Common myeloid progenitor, CD34-positive (primary cell): ENCODE data around the gene MAN2A1.

Experiments used
- CTCF ChIA-PET: fragments of 350-600 bp; sonication (Branson Sonifier 250); formaldehyde crosslinking; loops from one replicate; lab custom pipeline; 2021; ENCODE audit warnings: antibody characterized with exemption; lab: Charles Lee
- POLR2A ChIA-PET: fragments of 350-600 bp; sonication (Branson Sonifier 250); formaldehyde crosslinking; loops from one replicate; lab custom pipeline; 2021; ENCODE audit warnings: antibody characterized with exemption; lab: Charles Lee
- DNase-seq, 3 donors: peaks; one replicate each; pipeline versions ENCODE4 v3.0.0 to v3.0.0-alpha.2; 2013
- H3K27ac ChIP-seq, 2 experiments: 1 replicate in 1 of 2; 2 replicates in 1 of 2; pipeline ENCODE4 v1.7.0; 2013; ENCODE audit warnings: inconsistent platforms in 2 of 2, low read length in 2 of 2, mild to moderate bottlenecking in 2 of 2, low read depth in 1 of 2, moderate library complexity in 1 of 2; ENCODE audit not compliant: severe bottlenecking in 2 of 2, insufficient read depth in 1 of 2, poor library complexity in 1 of 2
- H3K27me3 ChIP-seq, 5 experiments: replicated peaks in 2 of 5; 1 replicate in 3 of 5; 2 replicates in 2 of 5; pipeline versions ENCODE4 v1.6.1 to v1.7.0; 2013; ENCODE audit warnings: low read length in 4 of 5, mild to moderate bottlenecking in 2 of 5, moderate library complexity in 2 of 5, inconsistent platforms in 1 of 5; ENCODE audit not compliant: insufficient read depth in 5 of 5, control insufficient read depth in 4 of 5
- H3K36me3 ChIP-seq, 4 experiments: 1 replicate in 2 of 4; 2 replicates in 2 of 4; pipeline versions ENCODE4 v1.6.1 to v1.7.0; 2013; ENCODE audit warnings: low read length in 3 of 4, control low read depth in 1 of 4, mild to moderate bottlenecking in 1 of 4; ENCODE audit not compliant: control insufficient read depth in 4 of 4, insufficient read depth in 4 of 4
- H3K4me1 ChIP-seq, 4 experiments: 1 replicate in 3 of 4; 2 replicates in 1 of 4; pipeline versions ENCODE4 v1.6.1 to v1.7.1; 2013; ENCODE audit warnings: low read length in 3 of 4, mild to moderate bottlenecking in 3 of 4, control low read depth in 1 of 4, inconsistent platforms in 1 of 4, moderate library complexity in 1 of 4; ENCODE audit not compliant: control insufficient read depth in 4 of 4, insufficient read depth in 4 of 4; ENCODE audit errors: control extremely low read depth in 1 of 4
- H3K4me3 ChIP-seq, 7 experiments: 1 replicate in 4 of 7; 2 replicates in 3 of 7; pipeline versions ENCODE4 v1.5.1 to v1.7.0; 2013; ENCODE audit warnings: mild to moderate bottlenecking in 7 of 7, low read length in 6 of 7, moderate library complexity in 6 of 7, inconsistent platforms in 2 of 7, low read depth in 2 of 7, control low read depth in 1 of 7; ENCODE audit not compliant: insufficient read depth in 4 of 7, control insufficient read depth in 1 of 7; ENCODE audit errors: extremely low read depth in 1 of 7
- H3K9me3 ChIP-seq, 5 experiments: 1 replicate in 4 of 5; 2 replicates in 1 of 5; pipeline versions ENCODE4 v1.6.1 to v1.7.1; 2013; ENCODE audit warnings: low read length in 4 of 5, mild to moderate bottlenecking in 2 of 5, inconsistent platforms in 1 of 5, low read depth in 1 of 5, moderate library complexity in 1 of 5; ENCODE audit not compliant: control insufficient read depth in 4 of 5, insufficient read depth in 2 of 5; ENCODE audit errors: control extremely low read depth in 1 of 5
- WGBS: methylation state at CpG from one replicate; pipeline ENCODE4 v1.1.5; 2013; ENCODE audit not compliant: insufficient coverage; 5-methylcytosine and 5-hydroxymethylcytosine counted together

The MAN2A1 gene

DNA sequence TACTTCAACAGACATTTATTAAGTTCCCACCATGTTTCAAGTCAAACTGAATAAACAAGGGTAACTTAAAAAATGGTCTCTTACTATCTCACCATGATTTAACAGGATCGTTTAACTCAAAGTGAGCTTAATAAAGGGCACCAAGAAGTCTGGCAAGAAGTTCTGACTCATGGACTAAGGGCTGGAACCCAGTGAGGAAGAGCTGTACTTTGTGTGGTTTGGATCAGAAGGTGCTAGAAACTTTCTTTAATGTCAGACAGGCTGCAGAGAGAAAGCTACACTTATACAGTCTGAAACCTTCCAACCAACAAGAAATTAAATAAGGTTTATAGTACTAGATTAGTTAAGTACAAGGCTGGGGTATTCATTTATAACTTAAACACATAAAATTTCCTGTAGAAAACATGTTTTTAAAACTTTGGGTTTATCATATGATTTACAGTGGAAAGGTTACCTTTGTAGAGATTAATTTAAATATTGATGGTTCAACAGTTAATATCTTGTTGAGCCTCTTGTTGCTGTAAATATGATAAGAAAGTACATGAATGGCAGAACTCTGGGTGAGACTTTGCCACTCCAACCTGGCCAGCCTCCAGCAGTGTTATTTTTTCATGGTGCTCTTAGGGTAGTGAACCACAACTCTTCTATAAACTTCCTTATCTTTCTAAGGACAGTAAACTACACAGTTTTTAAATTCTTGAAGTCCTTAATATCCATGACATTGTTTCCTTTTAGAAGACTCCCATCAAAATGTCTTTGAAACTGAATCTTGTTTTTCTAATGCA is 162.8 kb downstream of the MAN2A1 start:
- ChIA-PET CTCF (interaction anchor here (1.4 to 1.6 kb wide), 2 partner anchors 10 to 88 kb away, joined by 3 to 5 read pairs; no protein-coding TSS in a partner anchor), POLR2A (interaction anchor here (0.6 kb wide), 1 partner anchor 168 kb away, joined by 6 read pairs; no protein-coding TSS in a partner anchor)
- Histone ChIP-seq H3K27me3 (no peaks in the 10 kb centered on the region), H3K4me3 (no peak overlapping the region), H3K27ac (no peak overlapping the region), H3K36me3 (peaks cover 29 to 49% (median 36%) of the 10 kb centered on the region in 4 experiments), H3K4me1 (no peaks in the 10 kb centered on the region), H3K9me3 (peaks cover 0 to 6% (median 2%) of the 10 kb centered on the region in 5 experiments)
- DNase-seq: peak in 1 of 3 donors; percentile 16
- WGBS: 100% methylated on average over 1 of the region's 1 CpG

DNA sequence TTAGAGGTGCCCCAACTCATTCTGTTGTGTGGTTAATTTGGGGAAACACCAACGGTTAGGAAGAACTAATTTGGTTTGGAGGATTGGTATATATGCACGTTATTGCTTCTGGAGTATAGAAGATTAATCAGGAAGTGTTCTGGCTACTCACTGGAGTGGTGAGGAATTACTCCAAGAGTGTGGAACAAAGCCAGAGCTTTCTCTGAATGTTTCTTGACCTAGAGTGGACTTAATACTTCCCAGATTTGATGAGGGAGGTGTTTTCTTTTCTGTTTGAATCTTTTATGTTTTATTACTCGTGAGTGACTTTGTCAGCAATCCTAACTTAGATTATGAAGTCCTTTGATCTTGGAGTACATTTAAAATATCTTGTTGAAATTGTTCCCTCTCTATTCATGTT is 163.7 kb downstream of the MAN2A1 start:
- CTCF ChIA-PET: interaction anchor here (1.4 kb wide), 1 partner anchor 10 kb away, joined by 5 read pairs; no protein-coding TSS in a partner anchor
- WGBS: 63% methylated on average over 2 of the region's 3 CpGs
- peaks cover 28 to 53% (median 37%) of the 10 kb centered on the region in 4 experiments for H3K36me3 ChIP-seq
- H3K4me1 ChIP-seq: no peaks in the 10 kb centered on the region
- no peak for DNase-seq
- H3K27me3 ChIP-seq: no peaks in the 10 kb centered on the region
- POLR2A ChIA-PET: no interaction called here
- H3K9me3 ChIP-seq: peaks cover 0 to 6% (median 2%) of the 10 kb centered on the region in 5 experiments
- H3K4me3 ChIP-seq: no peak overlapping the region
- H3K27ac ChIP-seq: no peak overlapping the region

DNA sequence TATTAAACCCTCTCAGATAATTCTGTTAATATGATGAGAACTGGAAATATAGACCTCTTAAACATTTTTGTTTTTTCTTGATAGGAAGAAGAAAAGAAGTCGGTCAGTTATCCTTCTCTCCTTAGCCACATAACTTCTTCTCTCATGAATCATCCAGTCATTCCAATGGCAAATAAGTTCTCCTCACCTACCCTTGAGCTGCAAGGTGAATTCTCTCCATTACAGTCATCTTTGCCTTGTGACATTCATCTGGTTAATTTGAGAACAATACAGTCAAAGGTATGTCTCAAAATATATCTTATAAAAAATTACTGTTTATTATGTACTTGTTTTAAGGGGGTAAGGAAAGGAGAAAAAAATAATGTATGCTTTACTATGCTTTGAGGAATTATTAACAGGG is 165.3 kb downstream of the MAN2A1 start:
- H3K4me1 ChIP-seq: no peaks in the 10 kb centered on the region
- peaks cover 0 to 6% (median 2%) of the 10 kb centered on the region in 5 experiments for H3K9me3 ChIP-seq
- no CpG with 5 or more reads among the region's 1 CpG for WGBS
- CTCF ChIA-PET: no interaction called here
- H3K4me3 ChIP-seq: no peak overlapping the region
- peaks cover 25 to 46% (median 31%) of the 10 kb centered on the region in 4 experiments for H3K36me3 ChIP-seq
- H3K27me3 ChIP-seq: no peaks in the 10 kb centered on the region
- H3K27ac ChIP-seq: no peak overlapping the region
- POLR2A ChIA-PET: no interaction called here
- DNase-seq: no peak

DNA sequence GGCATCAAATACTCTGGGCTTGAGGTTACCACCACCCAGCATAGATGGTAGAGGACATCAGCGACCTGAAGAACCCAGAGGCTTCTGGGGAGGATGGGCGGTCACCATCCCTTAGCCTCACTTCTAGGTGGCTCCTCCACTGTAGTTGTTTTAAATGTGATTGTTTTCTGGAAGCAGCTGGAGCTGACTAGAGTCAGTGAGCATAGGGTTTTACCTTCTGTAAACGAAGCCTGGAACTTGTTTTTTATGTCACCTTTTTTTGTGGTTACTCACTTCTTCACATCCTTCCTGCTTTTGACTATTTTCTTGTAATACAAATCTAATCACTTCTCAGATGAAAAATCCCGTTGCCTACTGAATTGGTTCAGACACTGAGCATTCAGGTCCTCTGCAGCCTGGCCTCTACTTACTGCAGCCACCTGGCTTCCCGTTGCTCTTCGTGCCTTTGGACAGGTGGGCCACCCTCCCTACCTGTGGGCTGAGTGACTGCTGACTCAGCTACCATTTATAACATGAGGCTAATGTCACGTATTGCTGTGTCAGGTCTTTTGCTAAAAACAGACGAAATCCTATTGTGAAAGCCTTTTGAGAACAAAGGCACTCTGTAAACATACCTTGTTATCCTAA is 167.8 kb downstream of the MAN2A1 start:
- CTCF ChIA-PET: interaction anchor here (0.5 to 1.6 kb wide), 2 partner anchors 103 to 192 kb away, joined by 3 read pairs; no protein-coding TSS in a partner anchor
- POLR2A ChIA-PET: no interaction called here
- Histone ChIP-seq H3K27ac (no peak overlapping the region), H3K27me3 (no peaks in the 10 kb centered on the region), H3K4me3 (no peak overlapping the region), H3K36me3 (peaks cover 16 to 60% (median 28%) of the 10 kb centered on the region in 4 experiments), H3K4me1 (no peaks in the 10 kb centered on the region), H3K9me3 (no peaks in the 10 kb centered on the region)
- 94% methylated on average over 6 of the region's 8 CpGs for WGBS
- DNase-seq: no peak

DNA sequence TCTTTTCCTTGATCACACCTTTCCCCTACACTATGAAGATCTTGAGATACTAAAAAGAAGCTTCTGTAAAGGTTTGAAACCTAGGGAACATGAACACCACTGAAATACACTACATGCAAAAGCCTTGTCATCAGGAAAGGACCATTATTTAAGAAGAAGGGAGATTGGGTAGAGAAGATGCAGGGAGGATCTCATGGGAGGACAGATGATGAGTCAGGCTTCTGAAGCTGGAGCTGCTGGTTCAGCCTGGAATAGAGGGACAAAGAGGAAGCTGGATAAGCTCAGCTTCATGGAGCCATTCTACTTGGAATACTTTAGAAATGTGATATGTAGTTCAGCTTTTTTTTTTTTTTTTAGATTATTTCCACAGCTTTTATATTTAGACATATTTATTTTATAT is 169.8 kb downstream of the MAN2A1 start:
- Histone ChIP-seq H3K36me3 (peaks cover 18 to 65% (median 26%) of the 10 kb centered on the region in 4 experiments), H3K27me3 (no peaks in the 10 kb centered on the region), H3K4me1 (peaks cover 0 to 2% (median 0%) of the 10 kb centered on the region in 4 experiments), H3K9me3 (no peaks in the 10 kb centered on the region), H3K4me3 (no peak overlapping the region), H3K27ac (no peak overlapping the region)
- no peak for DNase-seq
- ChIA-PET CTCF (interaction anchor here (0.7 kb wide), 1 partner anchor 1201 kb away, joined by 3 read pairs; no protein-coding TSS in a partner anchor), POLR2A (no interaction called here)

DNA sequence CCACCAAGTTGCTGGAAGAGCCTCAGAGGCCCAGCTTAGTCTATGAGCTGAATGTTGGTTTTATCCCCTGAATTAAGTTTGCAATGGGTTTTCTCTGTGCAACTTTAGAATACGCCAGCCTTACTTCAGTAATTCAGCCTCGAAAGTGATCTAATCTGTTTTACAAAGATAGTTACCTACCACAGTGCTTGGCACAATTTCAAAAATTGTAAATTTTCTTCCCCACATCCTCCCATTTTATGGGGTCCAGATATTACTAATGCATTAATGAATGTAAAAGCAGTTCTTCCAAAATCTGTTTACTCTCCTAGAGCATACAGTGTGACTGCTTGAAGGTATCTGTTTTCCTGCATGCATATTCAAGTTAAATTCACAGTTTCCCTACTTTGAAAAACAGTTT is 172.6 kb downstream of the MAN2A1 start:
- Histone ChIP-seq H3K27me3 (no peaks in the 10 kb centered on the region), H3K27ac (no peak overlapping the region), H3K36me3 (peaks cover 27 to 68% (median 29%) of the 10 kb centered on the region in 4 experiments), H3K9me3 (no peaks in the 10 kb centered on the region), H3K4me3 (no peak overlapping the region), H3K4me1 (peaks cover 0 to 2% (median 0%) of the 10 kb centered on the region in 4 experiments)
- 71% methylated on average over 1 of the region's 2 CpGs for WGBS
- CTCF ChIA-PET: no interaction called here
- POLR2A ChIA-PET: no interaction called here
- no peak for DNase-seq

DNA sequence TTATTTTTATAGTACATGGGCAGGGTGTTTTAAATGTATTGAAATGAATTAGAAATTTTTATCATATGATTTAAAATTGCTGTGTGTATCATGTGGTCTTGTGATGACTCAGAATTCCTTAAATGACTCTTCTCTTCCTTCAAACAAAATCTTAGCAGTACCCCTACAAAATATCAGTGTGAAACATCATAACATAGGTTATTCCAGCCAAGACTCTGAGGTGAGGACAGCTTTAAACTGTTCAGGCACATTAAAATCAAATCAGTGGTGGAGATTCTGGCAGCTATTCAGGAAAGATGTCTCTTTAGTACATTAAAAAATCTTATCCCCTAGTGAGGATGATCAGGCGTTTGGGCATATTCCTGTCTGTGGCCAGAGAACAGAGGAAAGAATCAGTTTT is 174.0 kb downstream of the MAN2A1 start:
- Histone ChIP-seq H3K4me1 (peaks cover 0 to 6% (median 0%) of the 10 kb centered on the region in 4 experiments), H3K9me3 (no peaks in the 10 kb centered on the region), H3K27me3 (no peaks in the 10 kb centered on the region), H3K4me3 (no peak overlapping the region), H3K36me3 (peaks cover 22 to 56% (median 24%) of the 10 kb centered on the region in 4 experiments), H3K27ac (no peak overlapping the region)
- POLR2A ChIA-PET: no interaction called here
- no CpG with 5 or more reads among the region's 1 CpG for WGBS
- CTCF ChIA-PET: interaction anchor here (1.1 kb wide), 1 partner anchor 11 kb away, joined by 5 read pairs; no protein-coding TSS in a partner anchor
- DNase-seq: no peak
